ENCODE measurements around the gene PTPRJ. TPM values are rescaled to one million over a fixed set of nuclear protein-coding genes. Genes with fewer than 3 reads are reported as not detected.

Gene PTPRJ
- total and polyA plus RNA-seq, 2 of the 13 experiments (the other 11 are each of a cell fraction or from before 2014, with no cell fraction given): 1.0 to 1.2 TPM

DNA sequence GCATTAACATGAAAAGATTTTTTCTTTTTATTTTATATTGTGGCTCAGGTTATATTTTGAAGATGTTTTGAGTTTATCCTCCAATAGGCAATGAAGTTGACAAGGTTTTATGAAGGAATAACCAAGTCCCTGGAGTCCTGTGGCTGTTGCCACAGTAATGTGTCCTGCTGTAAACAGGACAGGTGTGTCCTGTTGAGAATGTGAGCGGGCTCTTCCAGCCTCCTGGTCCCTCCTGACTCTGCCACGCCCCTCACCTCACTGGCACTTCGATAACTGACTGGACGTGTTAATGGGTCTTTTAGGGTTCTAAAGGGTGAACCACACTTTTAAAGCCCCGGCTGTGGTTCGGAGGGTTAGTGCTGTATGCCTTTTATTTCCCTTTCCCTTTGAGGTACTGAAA, 188.5 kb downstream of the PTPRJ start:
- Histone ChIP-seq H3K36me3 (replicated peaks in 1 of 2; ENCODE audit: control insufficient read depth in 1 of 2, insufficient read depth in 2 of 2, low read length in 2 of 2) (no peaks in the 10 kb centered on the region), H3K9me3 (ENCODE audit: low read length) (no peaks in the 10 kb centered on the region), H3K27me3 (ENCODE audit: control insufficient read depth in 1 of 2, insufficient read depth in 2 of 2, low read length in 2 of 2) (no peaks in the 10 kb centered on the region), H2AFZ (ENCODE audit: low read length) (no peak overlapping the region), H3K4me1 (ENCODE audit: insufficient read depth, low read length) (no peaks in the 10 kb centered on the region), H4K20me1 (ENCODE audit: insufficient read depth, low read length) (no peaks in the 10 kb centered on the region), H3K27ac (ENCODE audit: extremely low read length, insufficient read depth, low read length) (no peak overlapping the region), H3K4me3 (replicated peaks in 1 of 3; ENCODE audit: insufficient read depth in 1 of 3, low read depth in 2 of 3, low read length in 3 of 3) (no peak overlapping the region), H3K79me2 (ENCODE audit: insufficient read depth, low read length) (no peaks in the 10 kb centered on the region), H3K9ac (ENCODE audit: insufficient read depth, low read depth, low read length) (no peak overlapping the region), H3K4me2 (ENCODE audit: low read depth, low read length) (no peak overlapping the region)
- ChIA-PET POLR2A (no interaction called here), CTCF (ENCODE audit: low intra/inter-chr PET ratio, low total read pairs) (no interaction called here)
- no peak for ATAC-seq
- intact Hi-C loops (cut with micrococcal nuclease; ENCODE audit: unreplicated experiment): no loop called here
- no peak for DNase-seq (ENCODE audit: low spot score)
- in situ Hi-C loops (cut with HindIII; ENCODE audit: extremely low pct_ligation_motif_present, low pct_unique_long_range_greater_than_20kb): no loop called here
- no TSS peak for BruUV-seq (replicated peaks)
- 78% methylated on average over 6 of the region's 6 CpGs for WGBS (ENCODE audit: low lambda C conversion rate)
- no peak for FAIRE-seq
- no peak for TF ChIP-seq GPN1 (CRISPR knock-in tag; IDR thresholded peaks at IDR 0.05; ENCODE audit: borderline replicate concordance)
- TF ChIP-seq PRPF4 (IDR thresholded peaks at IDR 0.05; ENCODE audit: low read depth, low read length, poor library complexity, severe bottlenecking): no peak
- TF ChIP-seq, protein P1, sequence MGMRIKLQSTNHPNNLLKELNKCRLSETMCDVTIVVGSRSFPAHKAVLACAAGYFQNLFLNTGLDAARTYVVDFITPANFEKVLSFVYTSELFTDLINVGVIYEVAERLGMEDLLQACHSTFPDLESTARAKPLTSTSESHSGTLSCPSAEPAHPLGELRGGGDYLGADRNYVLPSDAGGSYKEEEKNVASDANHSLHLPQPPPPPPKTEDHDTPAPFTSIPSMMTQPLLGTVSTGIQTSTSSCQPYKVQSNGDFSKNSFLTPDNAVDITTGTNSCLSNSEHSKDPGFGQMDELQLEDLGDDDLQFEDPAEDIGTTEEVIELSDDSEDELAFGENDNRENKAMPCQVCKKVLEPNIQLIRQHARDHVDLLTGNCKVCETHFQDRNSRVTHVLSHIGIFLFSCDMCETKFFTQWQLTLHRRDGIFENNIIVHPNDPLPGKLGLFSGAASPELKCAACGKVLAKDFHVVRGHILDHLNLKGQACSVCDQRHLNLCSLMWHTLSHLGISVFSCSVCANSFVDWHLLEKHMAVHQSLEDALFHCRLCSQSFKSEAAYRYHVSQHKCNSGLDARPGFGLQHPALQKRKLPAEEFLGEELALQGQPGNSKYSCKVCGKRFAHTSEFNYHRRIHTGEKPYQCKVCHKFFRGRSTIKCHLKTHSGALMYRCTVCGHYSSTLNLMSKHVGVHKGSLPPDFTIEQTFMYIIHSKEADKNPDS (CRISPR knock-in tag; IDR thresholded peaks at IDR 0.05): no peak
- no peak for TF ChIP-seq ZNF792 (CRISPR knock-in tag; IDR thresholded peaks at IDR 0.05)
- TF ChIP-seq, protein P2, sequence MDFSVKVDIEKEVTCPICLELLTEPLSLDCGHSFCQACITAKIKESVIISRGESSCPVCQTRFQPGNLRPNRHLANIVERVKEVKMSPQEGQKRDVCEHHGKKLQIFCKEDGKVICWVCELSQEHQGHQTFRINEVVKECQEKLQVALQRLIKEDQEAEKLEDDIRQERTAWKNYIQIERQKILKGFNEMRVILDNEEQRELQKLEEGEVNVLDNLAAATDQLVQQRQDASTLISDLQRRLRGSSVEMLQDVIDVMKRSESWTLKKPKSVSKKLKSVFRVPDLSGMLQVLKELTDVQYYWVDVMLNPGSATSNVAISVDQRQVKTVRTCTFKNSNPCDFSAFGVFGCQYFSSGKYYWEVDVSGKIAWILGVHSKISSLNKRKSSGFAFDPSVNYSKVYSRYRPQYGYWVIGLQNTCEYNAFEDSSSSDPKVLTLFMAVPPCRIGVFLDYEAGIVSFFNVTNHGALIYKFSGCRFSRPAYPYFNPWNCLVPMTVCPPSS (IDR thresholded peaks at IDR 0.05): no peak

DNA sequence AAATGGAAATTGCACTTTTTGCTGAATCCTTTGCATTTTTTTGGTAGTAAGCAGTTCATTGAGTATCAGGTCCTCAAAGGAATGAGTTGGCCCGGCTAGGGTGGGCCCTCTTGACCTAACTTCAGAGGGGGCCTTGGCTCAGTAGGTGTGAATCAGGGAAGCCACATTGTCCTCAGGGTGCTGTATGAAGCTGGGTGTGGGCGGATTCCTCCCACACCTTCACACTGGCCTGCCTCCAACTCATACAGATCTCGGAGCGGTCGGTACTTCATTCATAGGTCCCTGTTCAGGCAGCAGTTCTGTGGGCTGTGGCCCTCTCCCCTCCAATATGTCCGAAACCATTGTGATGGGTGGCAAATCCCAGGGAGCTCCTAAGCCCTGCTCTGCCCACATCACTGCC, 188.9 kb downstream of the PTPRJ start:
- intact Hi-C loops (cut with micrococcal nuclease; ENCODE audit: unreplicated experiment) (no loop called here), in situ Hi-C loops (cut with HindIII; ENCODE audit: extremely low pct_ligation_motif_present, low pct_unique_long_range_greater_than_20kb) (no loop called here)
- no peak for ATAC-seq
- Histone ChIP-seq H2AFZ (ENCODE audit: low read length) (no peak overlapping the region), H3K27ac (ENCODE audit: extremely low read length, insufficient read depth, low read length) (no peak overlapping the region), H3K4me3 (replicated peaks in 1 of 3; ENCODE audit: insufficient read depth in 1 of 3, low read depth in 2 of 3, low read length in 3 of 3) (no peak overlapping the region), H3K27me3 (ENCODE audit: control insufficient read depth in 1 of 2, insufficient read depth in 2 of 2, low read length in 2 of 2) (no peaks in the 10 kb centered on the region), H3K79me2 (ENCODE audit: insufficient read depth, low read length) (no peaks in the 10 kb centered on the region), H4K20me1 (ENCODE audit: insufficient read depth, low read length) (no peaks in the 10 kb centered on the region), H3K9me3 (ENCODE audit: low read length) (no peaks in the 10 kb centered on the region), H3K36me3 (replicated peaks in 1 of 2; ENCODE audit: control insufficient read depth in 1 of 2, insufficient read depth in 2 of 2, low read length in 2 of 2) (no peaks in the 10 kb centered on the region), H3K4me1 (ENCODE audit: insufficient read depth, low read length) (no peaks in the 10 kb centered on the region), H3K9ac (ENCODE audit: insufficient read depth, low read depth, low read length) (no peak overlapping the region), H3K4me2 (ENCODE audit: low read depth, low read length) (no peak overlapping the region)
- ChIA-PET CTCF (ENCODE audit: low intra/inter-chr PET ratio, low total read pairs) (no interaction called here), POLR2A (no interaction called here)
- WGBS (ENCODE audit: low lambda C conversion rate): 72% methylated on average over 6 of the region's 6 CpGs
- no TSS peak for BruUV-seq (replicated peaks)
- no peak for FAIRE-seq
- DNase-seq (ENCODE audit: low spot score): no peak
- TF ChIP-seq PAF1 (CRISPR knock-in tag; IDR thresholded peaks at IDR 0.05) (no peak), FIP1L1 (IDR thresholded peaks at IDR 0.05; ENCODE audit: borderline replicate concordance, insufficient read depth, low read depth, low read length) (no peak), ZNF619 (CRISPR knock-in tag; IDR thresholded peaks at IDR 0.05) (no peak), GABPB1 (CRISPR knock-in tag; IDR thresholded peaks at IDR 0.05) (no peak), ATM (IDR thresholded peaks at IDR 0.05; ENCODE audit: borderline replicate concordance) (no peak), ZNF773 (CRISPR knock-in tag; IDR thresholded peaks at IDR 0.05; ENCODE audit: borderline replicate concordance) (no peak), RFXANK (CRISPR knock-in tag; IDR thresholded peaks at IDR 0.05) (no peak), GZF1 (CRISPR knock-in tag; IDR thresholded peaks at IDR 0.05) (no peak), ARHGAP35 (CRISPR knock-in tag; IDR thresholded peaks at IDR 0.05; ENCODE audit: borderline replicate concordance) (no peak), JDP2 (CRISPR knock-in tag; IDR thresholded peaks at IDR 0.05; ENCODE audit: borderline replicate concordance) (no peak)
- TF ChIP-seq, protein P3, sequence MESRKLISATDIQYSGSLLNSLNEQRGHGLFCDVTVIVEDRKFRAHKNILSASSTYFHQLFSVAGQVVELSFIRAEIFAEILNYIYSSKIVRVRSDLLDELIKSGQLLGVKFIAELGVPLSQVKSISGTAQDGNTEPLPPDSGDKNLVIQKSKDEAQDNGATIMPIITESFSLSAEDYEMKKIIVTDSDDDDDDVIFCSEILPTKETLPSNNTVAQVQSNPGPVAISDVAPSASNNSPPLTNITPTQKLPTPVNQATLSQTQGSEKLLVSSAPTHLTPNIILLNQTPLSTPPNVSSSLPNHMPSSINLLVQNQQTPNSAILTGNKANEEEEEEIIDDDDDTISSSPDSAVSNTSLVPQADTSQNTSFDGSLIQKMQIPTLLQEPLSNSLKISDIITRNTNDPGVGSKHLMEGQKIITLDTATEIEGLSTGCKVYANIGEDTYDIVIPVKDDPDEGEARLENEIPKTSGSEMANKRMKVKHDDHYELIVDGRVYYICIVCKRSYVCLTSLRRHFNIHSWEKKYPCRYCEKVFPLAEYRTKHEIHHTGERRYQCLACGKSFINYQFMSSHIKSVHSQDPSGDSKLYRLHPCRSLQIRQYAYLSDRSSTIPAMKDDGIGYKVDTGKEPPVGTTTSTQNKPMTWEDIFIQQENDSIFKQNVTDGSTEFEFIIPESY (CRISPR knock-in tag; IDR thresholded peaks at IDR 0.05): no peak
